Nephron progenitor cell (in vitro differentiated cells): ENCODE measurements around the gene NUP50.

ENCODE experiments used
- DNase-seq: peaks from one replicate; pipeline ENCODE4 v3.0.0; 2021
- H3K27ac Mint-ChIP-seq: 2 replicates; pipeline ENCODE4 v1.8.0; 2021; ENCODE audit warnings: mild to moderate bottlenecking, moderate library complexity, mixed read lengths
- H3K27me3 Mint-ChIP-seq: 2 replicates; pipeline ENCODE4 v1.8.0; 2021; ENCODE audit warnings: mild to moderate bottlenecking, low read depth, mixed read lengths; ENCODE audit not compliant: poor library complexity
- H3K36me3 Mint-ChIP-seq: 2 replicates; pipeline ENCODE4 v1.8.0; 2021; ENCODE audit warnings: low read depth, mixed read lengths
- H3K4me1 Mint-ChIP-seq: 2 replicates; pipeline ENCODE4 v1.8.0; 2021; ENCODE audit warnings: mixed read lengths
- H3K4me3 Mint-ChIP-seq: 2 replicates; pipeline ENCODE4 v1.8.0; 2021; ENCODE audit warnings: mild to moderate bottlenecking, moderate library complexity, mixed read lengths
- H3K9me3 Mint-ChIP-seq: 2 replicates; pipeline ENCODE4 v1.8.0; 2021; ENCODE audit warnings: mild to moderate bottlenecking, moderate library complexity, mixed read lengths
- CTCF ChIP-seq: fragments of 200-600 bp; sonication (generic); IDR thresholded peaks from 2 replicates; pipeline ENCODE4 v1.5.0; 2021; ENCODE audit warnings: antibody characterized with exemption

The NUP50 gene

GRCh38 chr22:45204819-45205218 is 41.1 kb downstream of the NUP50 start:
- H3K4me3 Mint-ChIP-seq = no peak overlapping the region
- H3K27me3 Mint-ChIP-seq = no peaks in the 10 kb centered on the region
- H3K4me1 Mint-ChIP-seq = peaks cover 71% of the 10 kb centered on the region
- H3K36me3 Mint-ChIP-seq = no peaks in the 10 kb centered on the region
- H3K9me3 Mint-ChIP-seq = no peaks in the 10 kb centered on the region
- DNase-seq = no peak
- H3K27ac Mint-ChIP-seq = peak overlapping the region; percentile 77
- TF ChIP-seq CTCF = no peak

- H3K27ac Mint-ChIP-seq = peak overlapping the region; percentile 77
- H3K36me3 Mint-ChIP-seq = no peaks in the 10 kb centered on the region
- H3K27me3 Mint-ChIP-seq = no peaks in the 10 kb centered on the region
- no peak for DNase-seq
- no peak for TF ChIP-seq CTCF
- no peaks in the 10 kb centered on the region for H3K9me3 Mint-ChIP-seq
- no peak overlapping the region for H3K4me3 Mint-ChIP-seq
- peaks cover 74% of the 10 kb centered on the region for H3K4me1 Mint-ChIP-seq
Measured at GRCh38 chr22:45205276-45205925, 41.7 kb downstream of the NUP50 start.

- no peaks in the 10 kb centered on the region for H3K9me3 Mint-ChIP-seq
- no peak for TF ChIP-seq CTCF
- H3K27me3 Mint-ChIP-seq = no peaks in the 10 kb centered on the region
- no peak overlapping the region for H3K4me3 Mint-ChIP-seq
- DNase-seq = no peak
- no peak overlapping the region for H3K27ac Mint-ChIP-seq
- H3K4me1 Mint-ChIP-seq = peaks cover 73% of the 10 kb centered on the region
- H3K36me3 Mint-ChIP-seq = no peaks in the 10 kb centered on the region
Measured at GRCh38 chr22:45206233-45206632, 42.5 kb downstream of the NUP50 start.

- Mint-ChIP-seq H3K36me3 (no peaks in the 10 kb centered on the region), H3K4me1 (peaks cover 73% of the 10 kb centered on the region), H3K4me3 (no peak overlapping the region), H3K27ac (peak overlapping the region; percentile 57), H3K9me3 (no peaks in the 10 kb centered on the region), H3K27me3 (peaks cover 3% of the 10 kb centered on the region)
- TF ChIP-seq CTCF = no peak
- DNase-seq = no peak
Measured at GRCh38 chr22:45207533-45207932, 43.8 kb downstream of the NUP50 start.

GRCh38 chr22:45207981-45208664 is 44.4 kb downstream of the NUP50 start:
- no peaks in the 10 kb centered on the region for H3K9me3 Mint-ChIP-seq
- TF ChIP-seq CTCF = no peak
- peaks cover 77% of the 10 kb centered on the region for H3K4me1 Mint-ChIP-seq
- DNase-seq = no peak
- no peak overlapping the region for H3K4me3 Mint-ChIP-seq
- H3K27ac Mint-ChIP-seq = peak overlapping the region; percentile 57
- H3K36me3 Mint-ChIP-seq = no peaks in the 10 kb centered on the region
- H3K27me3 Mint-ChIP-seq = peaks cover 6% of the 10 kb centered on the region

GRCh38 chr22:45208696-45208992 is 44.9 kb downstream of the NUP50 start:
- TF ChIP-seq CTCF = no peak
- no peak overlapping the region for H3K4me3 Mint-ChIP-seq
- H3K9me3 Mint-ChIP-seq = no peaks in the 10 kb centered on the region
- DNase-seq = no peak
- H3K27ac Mint-ChIP-seq = peak overlapping the region; percentile 54
- H3K27me3 Mint-ChIP-seq = peaks cover 12% of the 10 kb centered on the region
- H3K4me1 Mint-ChIP-seq = peaks cover 79% of the 10 kb centered on the region
- H3K36me3 Mint-ChIP-seq = no peaks in the 10 kb centered on the region
